Endothelial cell of umbilical vein (primary cell): ENCODE data around the gene METAP1. TPM values are rescaled to one million over a fixed set of nuclear protein-coding genes. Genes with fewer than 3 reads are reported as not detected.

Source experiments
- BruUV-seq: library from RNA; stranded (reverse); fragments of 400-500 nt; replicated peaks from 2 replicates; lab custom pipeline; 2021; lab: Mats Ljungman, UMichigan
- CTCF ChIA-PET: fragments of 300-600, 350-600 bp; sonication (Branson Sonifier 250); formaldehyde crosslinking; loops from one replicate; lab custom pipeline; 2021; ENCODE audit warnings: antibody characterized with exemption, inconsistent platforms; lab: Charles Lee
- POLR2A ChIA-PET: fragments of 300-600, 350-600 bp; sonication (Branson Sonifier 250); formaldehyde crosslinking; loops from one replicate; lab custom pipeline; 2021; ENCODE audit warnings: antibody characterized with exemption, inconsistent platforms; lab: Charles Lee
- DNase-seq: peaks from one replicate; pipeline ENCODE4 v3.0.0-alpha.2; 2011; ENCODE audit warnings: low read depth, low spot score
- FAIRE-seq: peaks from 2 replicates; lab custom pipeline; 2011; peaks lifted over from hg19 to GRCh38; lab: Jason Lieb, UNC
- H2AFZ ChIP-seq: 2 replicates; pipeline ENCODE4 v1.6.0; 2012; ENCODE audit warnings: low read depth, low read length, control low read depth, inconsistent platforms
- H3K27ac ChIP-seq: 2 replicates; pipeline ENCODE4 v1.5.1; 2011; ENCODE audit warnings: low read depth, mild to moderate bottlenecking, control low read depth, low read length, moderate library complexity; ENCODE audit not compliant: insufficient read depth
- H3K27me3 ChIP-seq, 2 experiments: 2 replicates each; pipeline versions ENCODE4 v1.6.0 to v1.6.1; 2011; ENCODE audit warnings: low read length in 2 of 2, mixed read lengths in 1 of 2; ENCODE audit not compliant: control insufficient read depth in 2 of 2, insufficient read depth in 2 of 2
- H3K36me3 ChIP-seq, 2 experiments: 2 replicates in 1 of 2; 3 replicates in 1 of 2; pipeline ENCODE4 v1.5.1; 2011; ENCODE audit warnings: low read length in 2 of 2, mild to moderate bottlenecking in 1 of 2, moderate library complexity in 1 of 2; ENCODE audit not compliant: control insufficient read depth in 2 of 2, insufficient read depth in 2 of 2; ENCODE audit errors: extremely low read depth in 1 of 2
- H3K4me1 ChIP-seq: 3 replicates; pipeline ENCODE4 v1.5.1; 2011; ENCODE audit warnings: mild to moderate bottlenecking, low read length; ENCODE audit not compliant: control insufficient read depth, insufficient read depth; ENCODE audit errors: extremely low read depth
- H3K4me2 ChIP-seq: 2 replicates; pipeline ENCODE4 v1.6.1; 2011; ENCODE audit warnings: low read length, control low read depth, mixed read lengths; ENCODE audit not compliant: insufficient read depth
- H3K4me3 ChIP-seq, 3 experiments: fragments of 200-600 bp in 1 of 3; sonication (generic), shearing (Covaris generic) in 1 of 3; replicated peaks in 1 of 3; 2 replicates each; pipeline ENCODE4 v1.5.1; 2011 to 2016; ENCODE audit warnings: control low read depth in 3 of 3, low read length in 3 of 3, mild to moderate bottlenecking in 2 of 3, inconsistent platforms in 1 of 3, low read depth in 1 of 3, moderate library complexity in 1 of 3; ENCODE audit not compliant: insufficient read depth in 1 of 3
- H3K79me2 ChIP-seq: 2 replicates; pipeline ENCODE4 v1.6.0; 2012; ENCODE audit warnings: low read length, inconsistent platforms; ENCODE audit not compliant: control insufficient read depth, insufficient read depth
- H3K9ac ChIP-seq: replicated peaks from 2 replicates; pipeline ENCODE3; 2011; ENCODE audit warnings: low read length, control low read depth; ENCODE audit not compliant: insufficient read depth; ENCODE audit errors: extremely low read depth
- H3K9me1 ChIP-seq: replicated peaks from 3 replicates; pipeline ENCODE4 v1.6.0; 2011; ENCODE audit warnings: mild to moderate bottlenecking, low read length; ENCODE audit not compliant: control insufficient read depth, insufficient read depth; ENCODE audit errors: extremely low read depth
- H3K9me3 ChIP-seq: replicated peaks from 2 replicates; pipeline ENCODE4 v1.5.1; 2012; ENCODE audit warnings: low read length, inconsistent platforms; ENCODE audit not compliant: control insufficient read depth, insufficient read depth
- H4K20me1 ChIP-seq: replicated peaks from 2 replicates; pipeline ENCODE3; 2011; ENCODE audit warnings: mild to moderate bottlenecking, low read length; ENCODE audit not compliant: control insufficient read depth, insufficient read depth; ENCODE audit errors: extremely low read depth
- CTCF ChIP-seq, 2 donors: IDR thresholded peaks; 1 replicate in 1 of 2; 2 replicates in 1 of 2; pipeline ENCODE4 v1.5.1; 2011; ENCODE audit warnings: low read length in 2 of 2, mild to moderate bottlenecking in 2 of 2, moderate library complexity in 2 of 2, control low read depth in 1 of 2, inconsistent platforms in 1 of 2, low read depth in 1 of 2; ENCODE audit not compliant: insufficient read depth in 1 of 2; ENCODE audit errors: extremely low read depth in 1 of 2
- EZH2 ChIP-seq: IDR thresholded peaks from 2 replicates; pipeline ENCODE4 v1.6.1; 2012; ENCODE audit warnings: borderline replicate concordance, low read depth, mild to moderate bottlenecking, moderate library complexity, low read length, inconsistent platforms; ENCODE audit not compliant: severe bottlenecking
- FOS ChIP-seq: IDR thresholded peaks from 2 replicates; pipeline ENCODE4 v1.6.1; 2011; ENCODE audit warnings: mild to moderate bottlenecking, low read length, moderate library complexity, borderline replicate concordance; ENCODE audit not compliant: insufficient read depth
- GATA2 ChIP-seq: IDR thresholded peaks from 2 replicates; pipeline ENCODE4 v1.7.0; 2011; ENCODE audit warnings: low read depth, mild to moderate bottlenecking, moderate library complexity, mixed read lengths, low read length; ENCODE audit not compliant: insufficient read length, insufficient read depth
- JUN ChIP-seq: IDR thresholded peaks from 2 replicates; pipeline ENCODE4 v1.6.1; 2011; ENCODE audit warnings: borderline replicate concordance, low read depth; ENCODE audit not compliant: insufficient read length, insufficient read depth
- MYC ChIP-seq: IDR thresholded peaks from one replicate; pipeline ENCODE4 v1.6.1; 2011; ENCODE audit warnings: mild to moderate bottlenecking, low read depth, low read length
- POLR2A ChIP-seq: IDR thresholded peaks from 2 replicates; pipeline ENCODE4 v1.6.1; 2012; ENCODE audit warnings: low read depth, mild to moderate bottlenecking, control low read depth, low read length
- POLR2AphosphoS5 ChIP-seq: IDR thresholded peaks from 2 replicates; pipeline ENCODE4 v1.6.1; 2012; ENCODE audit warnings: low read depth, mild to moderate bottlenecking, control low read depth, low read length, moderate library complexity; ENCODE audit not compliant: insufficient read depth
- dilution Hi-C: fragments of 300-500 bp; cut with MboI; formaldehyde crosslinking; loops from one replicate; pipeline ENCODE4 v1.15.0; 2019; ENCODE audit warnings: low sequenced_read_pairs; ENCODE audit not compliant: extremely low pct_ligation_motif_present
- intact Hi-C: fragments of 100-400 bp; cut with micrococcal nuclease; formaldehyde crosslinking; loops from one replicate; pipeline ENCODE4 v1.10.0; 2022
- polyA plus RNA-seq, 4 experiments: library from polyadenylated mRNA; depleted of rRNA in 3 of 4; stranded (reverse) in 3 of 4; unstranded in 1 of 4; fragments of >200 nt; gene quantifications; 2 replicates each; pipeline versions ENCODE4 v1.2.1 to v1.2.3, GENCODE V29; 2011 to 2012; ENCODE audit warnings: missing spikeins in 1 of 4
- total RNA-seq: library from RNA; stranded (reverse); gene quantifications from 2 replicates; pipeline ENCODE4 v1.2.3, GENCODE V29; 2021
- TF ChIP-seq, protein P1 (sequence below): IDR thresholded peaks from 2 replicates; pipeline ENCODE4 v1.6.1; 2011; ENCODE audit not compliant: insufficient read depth, insufficient read length

The METAP1 gene
- total and polyA plus RNA-seq, 2 donors (not counting 3 experiments of a cell fraction or from before 2014, with no cell fraction given), result 26.4 to 39.8 TPM

- Histone ChIP-seq H3K9me1 (no peaks in the 10 kb centered on the region), H3K4me1 (peaks cover 4% of the 10 kb centered on the region), H3K27ac (no peak overlapping the region), H3K36me3 (no peaks in the 10 kb centered on the region), H4K20me1 (no peaks in the 10 kb centered on the region), H3K27me3 (no peaks in the 10 kb centered on the region), H3K4me3 (no peak overlapping the region), H3K4me2 (no peak overlapping the region), H3K9me3 (no peaks in the 10 kb centered on the region), H3K79me2 (no peaks in the 10 kb centered on the region), H3K9ac (no peak overlapping the region), H2AFZ (no peak overlapping the region)
- DNase-seq (peak; percentile 4), FAIRE-seq (peak; percentile 67)
- POLR2A ChIA-PET, result no interaction called here
- TF ChIP-seq GATA2, result no peak
- no peak for TF ChIP-seq POLR2AphosphoS5
- TF ChIP-seq EZH2, result no peak
- no peak for TF ChIP-seq MYC
- TF ChIP-seq CTCF (IDR thresholded peaks at IDR 0.05; ENCODE audit: extremely low read depth in 1 of 2, insufficient read depth in 1 of 2, low read depth in 1 of 2, low read length in 2 of 2), result no peak
- TF ChIP-seq, protein P1, sequence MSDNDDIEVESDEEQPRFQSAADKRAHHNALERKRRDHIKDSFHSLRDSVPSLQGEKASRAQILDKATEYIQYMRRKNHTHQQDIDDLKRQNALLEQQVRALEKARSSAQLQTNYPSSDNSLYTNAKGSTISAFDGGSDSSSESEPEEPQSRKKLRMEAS, result no peak
- no peak for TF ChIP-seq POLR2A
- TF ChIP-seq JUN, result no peak
- TF ChIP-seq FOS, result no peak
- CTCF ChIA-PET, result no interaction called here
- dilution Hi-C loops (no loop called here), intact Hi-C loops (no loop called here)
- BruUV-seq, result no TSS peak
These were observed 107.6 kb downstream of the METAP1 start for GRCh38 chr4:99103166-99103565.
